C4-2B (cell line): ENCODE data around the gene TGFBR3.

Source experiments
- H3K27ac ChIP-seq: fragments of 450-650 bp; 2 replicates; pipeline ENCODE4 v1.5.1; 2017
- ZFX ChIP-seq: fragments of 450-650 bp; IDR thresholded peaks from 2 replicates; pipeline ENCODE4 v1.6.1; 2017
- TF ChIP-seq, protein P1 (sequence below): fragments of 450-650 bp; conservative IDR thresholded peaks from 2 replicates; pipeline ENCODE4 v1.5.1; 2017; ENCODE audit warnings: mild to moderate bottlenecking

TGFBR3 gene

GRCh38 chr1:91741906-91742305 lies 144.0 kb downstream of the TGFBR3 start:
- TF ChIP-seq ZFX, result no peak
- TF ChIP-seq, protein P1, sequence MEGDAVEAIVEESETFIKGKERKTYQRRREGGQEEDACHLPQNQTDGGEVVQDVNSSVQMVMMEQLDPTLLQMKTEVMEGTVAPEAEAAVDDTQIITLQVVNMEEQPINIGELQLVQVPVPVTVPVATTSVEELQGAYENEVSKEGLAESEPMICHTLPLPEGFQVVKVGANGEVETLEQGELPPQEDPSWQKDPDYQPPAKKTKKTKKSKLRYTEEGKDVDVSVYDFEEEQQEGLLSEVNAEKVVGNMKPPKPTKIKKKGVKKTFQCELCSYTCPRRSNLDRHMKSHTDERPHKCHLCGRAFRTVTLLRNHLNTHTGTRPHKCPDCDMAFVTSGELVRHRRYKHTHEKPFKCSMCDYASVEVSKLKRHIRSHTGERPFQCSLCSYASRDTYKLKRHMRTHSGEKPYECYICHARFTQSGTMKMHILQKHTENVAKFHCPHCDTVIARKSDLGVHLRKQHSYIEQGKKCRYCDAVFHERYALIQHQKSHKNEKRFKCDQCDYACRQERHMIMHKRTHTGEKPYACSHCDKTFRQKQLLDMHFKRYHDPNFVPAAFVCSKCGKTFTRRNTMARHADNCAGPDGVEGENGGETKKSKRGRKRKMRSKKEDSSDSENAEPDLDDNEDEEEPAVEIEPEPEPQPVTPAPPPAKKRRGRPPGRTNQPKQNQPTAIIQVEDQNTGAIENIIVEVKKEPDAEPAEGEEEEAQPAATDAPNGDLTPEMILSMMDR, result no peak
- peak overlapping the region; percentile 82 for H3K27ac ChIP-seq

DNA sequence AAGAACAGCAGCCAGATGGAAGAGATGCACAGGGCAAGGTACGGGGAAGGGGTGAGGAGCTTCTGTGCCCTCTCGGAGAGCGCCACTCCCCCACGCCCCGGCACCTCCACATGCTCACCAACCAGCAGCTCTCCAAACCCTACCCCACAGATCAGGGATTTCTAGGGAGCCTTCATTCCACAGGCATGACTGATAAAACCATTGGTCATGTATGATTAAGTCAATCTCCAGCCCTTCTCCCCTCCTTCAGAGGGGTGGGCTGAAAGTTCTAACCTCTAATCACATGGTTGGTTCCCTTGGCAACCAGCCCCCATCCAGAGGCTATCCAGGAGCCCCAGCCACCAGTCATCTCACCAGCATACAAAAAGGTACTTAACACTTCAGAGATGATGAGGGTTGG lies 144.7 kb downstream of the TGFBR3 start:
- peak overlapping the region; percentile 82; the same call in 1 of the 2 replicates for H3K27ac ChIP-seq
- no peak for TF ChIP-seq ZFX
- TF ChIP-seq, protein P1, result no peak

- TF ChIP-seq ZFX, result no peak
- TF ChIP-seq, protein P1, result no peak
- H3K27ac ChIP-seq, result no peak overlapping the region
Measured at GRCh38 chr1:91737650-91738049, 148.3 kb downstream of the TGFBR3 start.

DNA sequence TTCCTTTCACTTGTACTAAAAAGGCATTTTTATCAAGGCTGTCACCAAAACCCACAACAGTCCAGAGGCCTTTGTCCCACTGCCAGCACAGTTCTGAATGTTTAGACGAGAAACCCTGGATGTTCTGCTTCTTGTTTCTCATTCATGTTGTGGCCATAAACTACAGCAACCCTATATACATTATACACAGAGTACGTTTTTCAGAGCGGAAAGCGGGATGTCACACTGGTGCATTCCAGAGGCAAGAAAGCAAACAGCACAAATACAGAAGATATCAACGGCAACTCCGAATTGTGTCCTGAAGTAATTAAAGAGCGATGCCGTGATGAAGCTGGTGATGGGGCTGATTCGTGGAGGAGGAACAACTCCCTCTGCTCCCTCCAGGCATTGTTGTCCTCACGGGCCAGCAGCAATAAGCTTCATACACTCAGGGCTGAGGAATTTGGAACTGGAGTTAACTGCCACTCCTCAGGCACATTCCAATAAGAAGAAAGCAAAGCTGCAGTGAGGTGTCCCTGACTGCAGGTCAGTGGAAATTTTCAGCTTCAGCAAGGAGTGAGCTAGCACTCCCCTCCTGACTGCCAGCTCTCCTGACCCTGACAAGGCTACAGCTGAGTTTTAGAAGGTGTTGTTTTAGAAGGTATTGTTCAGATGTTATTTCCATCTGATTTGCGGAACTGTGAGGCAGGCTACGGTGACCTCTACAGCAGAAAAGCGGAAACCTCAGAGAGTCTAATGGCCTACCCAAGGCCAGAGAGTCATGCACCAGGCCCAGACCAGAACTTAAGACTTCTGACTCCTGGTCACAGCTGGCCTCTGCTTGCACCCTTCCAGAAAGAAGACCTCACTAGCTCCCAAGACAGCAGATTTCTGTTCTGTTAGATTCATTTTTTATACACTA lies 149.0 kb downstream of the TGFBR3 start:
- H3K27ac ChIP-seq, result no peak overlapping the region
- TF ChIP-seq ZFX, result no peak
- TF ChIP-seq, protein P1, result no peak

DNA sequence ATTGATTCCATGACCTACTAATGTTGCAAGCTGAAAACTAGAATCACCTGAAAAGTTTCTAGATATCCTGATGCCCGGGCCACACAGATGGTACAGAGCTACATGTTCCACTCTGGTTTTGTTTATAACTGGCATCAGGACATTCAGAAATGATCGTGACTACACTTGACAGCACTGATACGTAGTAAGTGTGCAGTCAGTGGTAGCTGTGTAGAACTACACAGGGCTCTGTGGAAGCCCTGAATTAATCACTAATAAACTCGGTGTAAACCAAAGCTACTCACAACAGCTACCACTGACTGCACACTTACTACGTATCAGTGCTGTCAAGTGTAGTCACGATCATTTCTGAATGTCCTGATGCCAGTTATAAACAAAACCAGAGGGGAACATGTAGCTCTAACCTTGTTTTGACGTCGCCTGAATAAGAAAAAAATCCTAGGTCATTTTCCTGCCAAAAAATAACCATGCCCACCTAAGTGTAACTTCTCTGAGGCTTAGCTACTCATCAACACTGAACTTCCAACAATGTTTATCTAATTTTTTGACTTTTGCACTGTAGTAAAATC lies 149.7 kb downstream of the TGFBR3 start:
- H3K27ac ChIP-seq, result no peak overlapping the region
- TF ChIP-seq ZFX, result no peak

DNA sequence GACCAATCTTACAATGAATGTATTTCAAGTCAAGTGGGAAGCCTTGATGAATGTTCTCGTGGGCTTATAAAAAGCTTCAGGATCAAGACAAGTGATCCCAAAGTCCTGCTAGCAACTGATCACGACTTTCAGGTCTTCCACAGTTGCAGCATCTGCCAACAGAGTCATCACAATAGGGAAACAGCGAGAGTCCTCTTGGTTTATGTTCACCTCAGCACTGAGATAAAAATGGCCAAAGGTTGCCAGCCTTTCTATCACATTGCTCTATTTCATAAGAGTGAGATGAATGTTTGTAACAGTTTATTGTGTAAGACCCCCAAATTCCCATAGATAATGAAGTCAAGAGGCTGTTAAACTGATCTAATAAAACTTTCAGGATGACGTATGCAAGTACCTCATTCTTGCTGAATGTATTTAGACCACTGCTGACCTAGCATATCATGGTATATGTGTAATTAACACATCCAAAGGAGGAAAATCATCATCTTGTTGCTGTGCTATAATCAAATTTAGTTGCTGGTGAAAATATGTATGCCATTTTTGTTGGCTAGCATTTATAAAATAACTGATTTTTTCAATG lies 150.6 kb downstream of the TGFBR3 start:
- TF ChIP-seq, protein P1, result no peak
- no peak for TF ChIP-seq ZFX
- no peak overlapping the region for H3K27ac ChIP-seq

DNA sequence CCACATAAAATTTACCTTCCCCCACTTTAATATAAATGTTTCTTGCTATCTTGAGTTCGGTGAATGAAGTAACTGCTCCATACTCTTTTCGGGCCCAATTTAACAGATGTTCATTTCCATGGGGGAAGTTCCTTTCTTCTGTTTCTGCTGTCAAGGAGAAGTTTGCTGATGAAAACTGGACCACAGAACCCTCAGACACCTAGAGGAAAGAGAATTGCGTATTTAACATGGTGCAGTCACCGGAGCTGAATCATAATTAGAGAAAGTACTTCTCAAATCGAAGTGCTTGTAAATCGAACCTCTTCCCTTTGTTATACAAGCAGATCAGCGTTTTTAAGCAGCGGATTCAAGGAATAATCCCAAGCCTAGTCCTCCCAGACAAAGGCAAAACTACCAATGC lies 151.2 kb downstream of the TGFBR3 start:
- no peak overlapping the region for H3K27ac ChIP-seq
- TF ChIP-seq, protein P1, result no peak
- TF ChIP-seq ZFX, result no peak
